Sciatic nerve (tissue), 2 donors: Measurements from ENCODE around the gene LEUTX. TPM values are rescaled to one million over a fixed set of nuclear protein-coding genes. Genes with fewer than 3 reads are reported as not detected.
"Not testable (repeated sequence)": the region's sequence is repeated elsewhere in the genome, so short reads cannot be mapped to it uniquely, and the experiment has no call there.

Experiments
- ATAC-seq: fragments of 200-7000 bp; cut with Tn5 transposase; one replicate; pipeline ENCODE4 v1.9.1; 2020; ENCODE audit warnings: mild to moderate bottlenecking, moderate library complexity
- DNase-seq: peaks from one replicate; pipeline ENCODE4 v3.0.0-alpha.2; 2020; ENCODE audit warnings: low spot score
- intact Hi-C: fragments of 100-400 bp; cut with DNase I; formaldehyde crosslinking; loops from one replicate; pipeline ENCODE4 v1.14.2; 2022
- total RNA-seq: library from RNA; stranded (reverse); fragmentation: NEBNext Ultra II Directional; extraction: Animal tissue kit (Norgen Biotek cat#: 25700); gene quantifications from one replicate; pipeline ENCODE4 v1.2.1, GENCODE V29; 2021
- donor health status: DM: no; HTN: no; CAD: no.
- donor health status: DM: no; HTN: no; CAD: no.

Gene LEUTX
- not detected for total RNA-seq

DNA sequence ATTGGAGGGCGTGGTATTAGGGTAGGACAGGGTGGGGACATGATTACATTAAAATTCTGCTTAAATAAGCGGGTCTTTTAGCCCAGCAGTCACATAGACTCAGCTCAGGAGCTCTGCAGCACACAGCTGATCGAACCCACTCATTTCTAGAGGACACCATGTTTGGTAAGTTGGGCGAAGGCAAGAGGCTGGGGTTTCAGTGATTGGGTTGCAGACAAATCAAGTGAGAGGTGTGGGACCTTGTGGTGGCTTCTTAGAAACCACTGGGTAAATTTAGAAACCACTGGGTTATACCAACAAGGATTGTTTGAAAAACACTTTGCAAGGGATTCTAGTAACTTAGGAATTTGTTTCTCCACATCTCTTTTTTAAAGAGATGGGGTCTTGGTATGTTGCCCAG lies at the start of gene LEUTX:
Gene LEUTX, plus strand, starts transcription at position 92 of the 400 bp plus-strand sequence. Its CDS starts 67 bp downstream, at position 159.
- intact Hi-C loops: no loop called here
- ATAC-seq (no peak), DNase-seq (no peak)

DNA sequence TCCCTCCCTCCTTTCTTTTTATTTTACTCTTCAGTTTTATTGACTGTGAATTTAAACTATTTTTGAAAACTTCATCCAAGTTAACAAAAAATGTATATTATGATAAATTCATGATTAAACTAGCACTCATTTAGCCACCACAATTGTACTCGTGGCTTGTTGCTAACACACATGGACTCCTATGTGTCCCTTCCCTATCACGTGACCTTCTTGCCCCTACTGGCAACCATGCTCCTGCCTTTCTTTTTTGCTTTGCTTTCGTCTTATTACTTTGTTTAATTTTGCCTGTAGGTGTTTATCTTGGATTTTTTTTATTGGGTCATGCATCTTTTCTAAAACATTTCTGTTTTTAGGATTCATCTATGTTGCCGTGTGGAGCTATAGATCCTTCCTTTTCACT lies 49.1 kb upstream of the LEUTX start:
- no peak for DNase-seq
- ATAC-seq: no peak
- intact Hi-C loops: no loop called here

GRCh38 chr19:39731685-39732084 lies 47.0 kb upstream of the LEUTX start:
- ATAC-seq (no peak), DNase-seq (no peak)
- intact Hi-C loops: no loop called here

GRCh38 chr19:39733841-39734240 lies 44.8 kb upstream of the LEUTX start:
- DNase-seq (no peak), ATAC-seq (no peak)
- intact Hi-C loops: no loop called here

DNA sequence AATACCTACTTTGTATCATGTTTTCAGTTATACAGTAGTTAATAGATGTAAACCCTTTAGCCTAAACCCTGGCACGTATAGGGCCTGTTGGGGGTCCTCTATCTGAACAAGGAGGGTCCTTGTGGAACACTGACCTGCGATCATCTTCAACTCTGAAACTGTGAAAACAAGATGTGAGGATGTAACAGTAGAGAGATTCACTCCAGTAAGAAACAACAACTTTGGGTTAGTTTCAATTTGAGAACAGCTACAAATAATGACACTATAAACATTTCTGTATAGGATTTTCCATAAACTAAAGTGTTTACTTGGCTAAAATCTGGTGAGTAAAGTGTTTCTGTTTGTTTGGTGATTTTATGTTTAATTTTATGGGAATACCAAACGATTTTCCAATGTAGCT lies 43.0 kb upstream of the LEUTX start:
- ATAC-seq: no peak
- no peak for DNase-seq
- intact Hi-C loops: no loop called here

- DNase-seq (no peak), ATAC-seq (no peak)
- intact Hi-C loops: no loop called here
Measured at GRCh38 chr19:39736088-39736487, 42.6 kb upstream of the LEUTX start.

GRCh38 chr19:39737351-39737750 lies 41.3 kb upstream of the LEUTX start:
- ATAC-seq: no peak

GRCh38 chr19:39737891-39738290 lies 40.8 kb upstream of the LEUTX start, which contains the start of gene CLC:
CLC (minus strand) TSS chr19:39738029; CDS start chr19:39737952, 77 bp downstream.
- intact Hi-C loops: no loop called here
- ATAC-seq: no peak
- no peak for DNase-seq

More at GRCh38 chr19:39737351-39737750, 41.3 kb upstream of the LEUTX start:
- DNase-seq: no peak
- intact Hi-C loops: no loop called here

DNA sequence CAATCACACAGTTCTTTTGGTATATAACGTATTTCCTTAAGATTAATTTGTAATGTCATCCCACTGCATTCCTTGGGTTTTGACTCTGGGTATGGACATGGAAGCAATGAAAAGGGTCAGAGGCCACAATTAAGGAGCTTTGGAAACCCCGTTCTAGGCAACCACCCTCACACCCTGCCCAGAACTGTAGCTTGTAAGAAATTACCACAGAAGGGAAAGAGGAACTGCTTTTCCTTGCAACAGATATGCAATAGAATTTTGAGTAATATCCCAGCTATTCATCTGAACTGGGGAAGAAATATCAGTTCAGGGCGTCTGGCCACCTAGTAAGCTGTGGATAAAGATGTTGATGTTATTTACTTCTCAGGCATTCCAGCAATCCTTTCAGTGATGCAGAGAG lies 39.8 kb upstream of the LEUTX start:
- DNase-seq (no peak), ATAC-seq (no peak)
- intact Hi-C loops: no loop called here

DNA sequence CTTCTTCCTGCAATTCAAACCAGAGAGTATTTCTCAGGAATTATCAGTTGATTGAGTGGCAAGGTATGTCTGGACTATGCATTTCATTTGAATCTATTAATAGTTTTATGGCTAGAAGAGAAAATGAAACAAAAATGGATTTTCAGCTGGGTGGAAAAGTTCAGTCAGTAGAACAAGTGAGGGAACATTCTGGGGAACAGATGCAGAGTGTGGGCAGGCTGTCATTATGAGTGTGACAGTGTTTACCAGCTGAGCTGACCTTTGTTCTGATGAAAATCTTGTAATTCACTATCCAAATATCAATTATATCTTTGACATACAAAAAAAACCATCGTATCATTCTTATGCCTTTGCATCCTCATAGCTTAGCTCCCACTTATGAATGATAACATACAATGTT lies 38.3 kb upstream of the LEUTX start:
- DNase-seq (no peak), ATAC-seq (no peak)
- intact Hi-C loops: no loop called here

DNA sequence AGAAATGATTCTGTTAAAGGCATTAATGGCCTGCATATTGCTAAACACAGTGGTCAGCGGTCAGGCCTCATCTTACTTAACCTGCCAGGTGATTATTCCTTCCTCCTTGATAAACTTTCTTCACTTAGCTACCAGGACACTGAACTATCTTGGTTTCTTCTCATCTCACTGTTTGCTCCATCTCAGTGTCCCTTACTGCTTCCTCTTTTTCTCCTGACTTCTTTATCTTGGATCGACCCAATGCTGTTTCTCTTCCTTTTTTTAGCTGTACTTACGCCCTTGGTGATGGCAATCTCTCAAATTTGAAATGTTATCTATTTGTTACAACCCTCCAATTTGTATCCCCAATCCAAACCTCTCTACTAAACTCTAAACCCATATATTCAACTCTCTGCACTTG lies 33.0 kb upstream of the LEUTX start:
- ATAC-seq: no peak
- intact Hi-C loops: no loop called here
- DNase-seq: no peak

- no peak for ATAC-seq
- intact Hi-C loops: no loop called here
- no peak for DNase-seq
Measured at GRCh38 chr19:39746836-39747529, 31.7 kb upstream of the LEUTX start.

GRCh38 chr19:39749981-39750380 lies 28.7 kb upstream of the LEUTX start:
- intact Hi-C loops: no loop called here

GRCh38 chr19:39752390-39752789 lies 26.3 kb upstream of the LEUTX start:
- intact Hi-C loops: no loop called here
- ATAC-seq (no peak), DNase-seq (no peak)

More at GRCh38 chr19:39749981-39750380, 28.7 kb upstream of the LEUTX start:
- no peak for DNase-seq
- no peak for ATAC-seq

DNA sequence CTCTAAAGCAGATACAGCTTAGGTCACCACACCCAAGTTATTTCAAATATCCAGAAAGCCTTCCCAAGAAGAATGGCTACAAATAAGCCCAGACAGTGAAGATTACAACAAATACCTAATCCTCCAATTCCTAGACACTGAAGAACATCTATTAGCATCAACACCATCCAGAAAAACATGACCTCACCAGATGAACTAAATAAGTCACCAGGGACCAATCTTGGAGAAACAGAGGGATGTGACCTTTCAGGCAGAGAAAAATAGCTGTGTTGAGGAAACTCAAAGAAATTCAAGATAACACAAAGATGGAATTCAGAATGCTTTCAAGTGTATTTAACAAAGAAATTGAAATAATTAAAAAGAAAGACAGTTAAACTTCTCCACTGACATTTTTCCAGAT lies 25.9 kb upstream of the LEUTX start:
- ATAC-seq (no peak), DNase-seq (no peak)
- intact Hi-C loops: no loop called here

GRCh38 chr19:39754544-39754943 lies 24.1 kb upstream of the LEUTX start:
- DNase-seq (no peak), ATAC-seq (no peak)
- intact Hi-C loops: no loop called here

DNA sequence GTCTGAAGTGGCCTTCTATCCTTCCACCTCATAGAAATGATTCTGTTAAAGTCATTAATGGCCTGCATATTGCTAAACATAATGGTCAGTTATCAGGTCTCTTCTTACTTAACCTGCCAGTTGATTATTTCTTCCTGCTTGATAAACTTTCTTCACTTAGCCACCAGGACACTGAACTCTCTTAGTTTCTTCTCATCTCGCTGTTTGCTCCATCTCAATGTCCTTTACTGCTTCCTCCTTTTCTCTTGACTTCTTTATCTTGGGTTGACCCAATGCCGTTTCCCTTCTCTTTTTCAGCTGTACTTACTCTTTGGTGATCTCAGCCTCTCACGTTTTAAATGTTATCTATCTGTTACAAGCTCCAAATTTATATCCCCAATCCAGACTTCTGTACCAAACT lies 23.7 kb upstream of the LEUTX start:
- ATAC-seq: no peak
- no peak for DNase-seq
- intact Hi-C loops: no loop called here

DNA sequence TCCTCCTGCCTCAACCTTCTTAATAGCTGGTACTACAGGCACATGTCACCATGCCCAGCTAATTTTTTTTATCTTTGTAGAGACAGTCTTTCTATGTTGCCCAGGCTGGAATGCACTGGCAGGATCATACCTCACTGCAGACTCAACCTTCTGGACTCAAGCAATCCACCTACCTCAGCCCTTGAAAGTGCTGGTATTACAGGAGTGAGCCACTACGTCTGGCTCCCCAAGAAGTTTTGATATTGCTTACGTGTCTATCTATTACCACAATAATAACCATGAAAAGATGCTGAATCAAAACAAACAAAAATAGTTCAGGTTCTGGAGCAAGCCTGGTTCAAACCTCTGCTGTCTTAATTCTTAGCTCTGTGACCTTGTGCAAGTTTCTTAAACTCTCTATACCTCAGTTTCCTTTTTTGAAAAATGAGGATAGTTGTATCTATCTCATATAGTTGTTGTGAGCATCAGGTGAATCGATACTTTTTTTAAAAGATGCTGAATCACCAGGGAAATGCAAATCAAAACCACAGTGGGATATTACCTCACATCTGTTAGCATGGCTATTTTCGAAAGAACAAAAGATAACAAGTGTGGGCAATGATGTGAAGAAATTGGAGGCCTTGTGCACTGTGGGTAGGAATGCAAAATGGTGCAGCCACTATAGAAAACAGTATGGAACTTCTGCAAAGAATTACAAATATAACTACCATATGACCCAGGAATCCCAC lies 19.0 kb upstream of the LEUTX start:
- intact Hi-C loops: loop anchor here (10.0 kb wide), 1 partner anchor 85 kb away; the partner anchor contains the start of gene FBL

GRCh38 chr19:39761851-39762250 lies 16.8 kb upstream of the LEUTX start:
- intact Hi-C loops: loop anchor here (10.0 kb wide), 1 partner anchor 83 kb away; the partner anchor contains the start of gene FBL
- not testable (repeated sequence) for DNase-seq, ATAC-seq

More for the DNA sequence above, 19.0 kb upstream of the LEUTX start:
- no peak for DNase-seq
- no peak for ATAC-seq
